Activated CD4-positive, alpha-beta T cell treated with anti-CD3 and anti-CD28 coated beads for 36 hours (primary cell): ENCODE results near the gene UQCRHL. TPM values are rescaled to one million over a fixed set of nuclear protein-coding genes. Genes with fewer than 3 reads are reported as not detected.

ENCODE experiments used
- ATAC-seq: fragments of 200-7000 bp; cut with Tn5 transposase; one replicate; pipeline ENCODE4 v1.10.0; 2021; ENCODE audit warnings: mild to moderate bottlenecking, moderate library complexity
- CTCF ChIA-PET: fragments of 350-600 bp; sonication (Branson Sonifier 250); formaldehyde crosslinking; loops from one replicate; lab custom pipeline; 2021; ENCODE audit warnings: antibody characterized with exemption; lab: Charles Lee
- POLR2A ChIA-PET: fragments of 350-600 bp; sonication (Branson Sonifier 250); formaldehyde crosslinking; loops from one replicate; lab custom pipeline; 2021; ENCODE audit warnings: antibody characterized with exemption, inconsistent platforms; lab: Charles Lee
- DNase-seq: peaks from one replicate; pipeline ENCODE4 v3.0.0-alpha.2; 2020
- H3K27ac Mint-ChIP-seq: one replicate; pipeline ENCODE4 v1.8.0; 2021; ENCODE audit warnings: mixed read lengths
- H3K27me3 Mint-ChIP-seq: one replicate; pipeline ENCODE4 v1.8.0; 2021; ENCODE audit warnings: mixed read lengths
- H3K36me3 Mint-ChIP-seq: one replicate; pipeline ENCODE4 v1.8.0; 2021; ENCODE audit warnings: low read depth, mixed read lengths
- H3K4me1 Mint-ChIP-seq: one replicate; pipeline ENCODE4 v1.8.0; 2021; ENCODE audit warnings: mixed read lengths
- H3K4me3 Mint-ChIP-seq: one replicate; pipeline ENCODE4 v1.8.0; 2021; ENCODE audit warnings: mild to moderate bottlenecking, moderate library complexity, mixed read lengths
- H3K9me3 Mint-ChIP-seq: one replicate; pipeline ENCODE4 v1.8.0; 2021; ENCODE audit warnings: low read depth, mixed read lengths
- intact Hi-C, 2 experiments: fragments of 100-400 bp; cut with DNase I in 1 of 2; cut with micrococcal nuclease in 1 of 2; formaldehyde crosslinking; loops; one replicate each; pipeline versions ENCODE4 v1.14.2 to v1.15.1; 2022 to 2024; cut with DNase I, micrococcal nuclease
- total RNA-seq, 2 experiments: library from RNA; stranded (reverse); gene quantifications; one replicate each; pipeline ENCODE4 v1.2.3, GENCODE V29; 2021

Gene UQCRHL
- total RNA-seq, 2 experiments from 2014 or later: 1.4 to 1.9 TPM

GRCh38 chr1:15796086-15796462 lies 11.4 kb downstream of the UQCRHL start:
- H3K36me3 Mint-ChIP-seq: no peaks in the 10 kb centered on the region
- peaks cover 11% of the 10 kb centered on the region for H3K4me1 Mint-ChIP-seq
- intact Hi-C loops: loop anchor here in 1 of 2 experiments (10.0 kb wide), 1 partner anchor 389 kb away; no protein-coding TSS in a partner anchor
- no peak overlapping the region for H3K4me3 Mint-ChIP-seq
- ATAC-seq (no peak), DNase-seq (no peak)
- H3K27me3 Mint-ChIP-seq: no peaks in the 10 kb centered on the region
- POLR2A ChIA-PET: interaction anchor here (0.6 to 0.7 kb wide), 2 partner anchors 150 to 632 kb away, joined by 3 to 8 read pairs; no protein-coding TSS in a partner anchor
- CTCF ChIA-PET: interaction anchor here (0.5 to 1.8 kb wide), 7 partner anchors 19 to 274 kb away, joined by 3 to 7 read pairs (median 4); no protein-coding TSS in a partner anchor
- H3K27ac Mint-ChIP-seq: no peak overlapping the region
- no peaks in the 10 kb centered on the region for H3K9me3 Mint-ChIP-seq

GRCh38 chr1:15788624-15789301 lies 18.7 kb downstream of the UQCRHL start:
- DNase-seq (no peak), ATAC-seq (no peak)
- Mint-ChIP-seq H3K27ac (no peak overlapping the region), H3K27me3 (peaks cover 6% of the 10 kb centered on the region), H3K9me3 (no peaks in the 10 kb centered on the region), H3K36me3 (no peaks in the 10 kb centered on the region), H3K4me3 (no peak overlapping the region), H3K4me1 (peaks cover 1% of the 10 kb centered on the region)
- POLR2A ChIA-PET: no interaction called here
- intact Hi-C loops: no loop called here
- CTCF ChIA-PET: interaction anchor here (0.6 to 0.7 kb wide), 2 partner anchors 150 to 605 kb away, joined by 3 to 5 read pairs; no protein-coding TSS in a partner anchor

- Mint-ChIP-seq H3K27me3 (peaks cover 6% of the 10 kb centered on the region), H3K4me3 (no peak overlapping the region), H3K27ac (no peak overlapping the region), H3K9me3 (no peaks in the 10 kb centered on the region), H3K4me1 (no peaks in the 10 kb centered on the region), H3K36me3 (no peaks in the 10 kb centered on the region)
- POLR2A ChIA-PET: no interaction called here
- ATAC-seq (no peak), DNase-seq (no peak)
- CTCF ChIA-PET: no interaction called here
- intact Hi-C loops: no loop called here
Measured at GRCh38 chr1:15786581-15786980, 20.9 kb downstream of the UQCRHL start.

- DNase-seq (no peak), ATAC-seq (no peak)
- H3K27me3 Mint-ChIP-seq: peaks cover 4% of the 10 kb centered on the region
- H3K36me3 Mint-ChIP-seq: no peaks in the 10 kb centered on the region
- no peak overlapping the region for H3K4me3 Mint-ChIP-seq
- no peaks in the 10 kb centered on the region for H3K9me3 Mint-ChIP-seq
- intact Hi-C loops: no loop called here
- ChIA-PET CTCF (no interaction called here), POLR2A (no interaction called here)
- H3K27ac Mint-ChIP-seq: no peak overlapping the region
- H3K4me1 Mint-ChIP-seq: no peaks in the 10 kb centered on the region
Measured at GRCh38 chr1:15785683-15786082, 21.8 kb downstream of the UQCRHL start.

- Mint-ChIP-seq H3K9me3 (no peaks in the 10 kb centered on the region), H3K4me3 (no peak overlapping the region), H3K36me3 (no peaks in the 10 kb centered on the region), H3K27me3 (no peaks in the 10 kb centered on the region), H3K27ac (no peak overlapping the region), H3K4me1 (no peaks in the 10 kb centered on the region)
- CTCF ChIA-PET: interaction anchor here (0.9 kb wide), 1 partner anchor 12 kb away, joined by 3 read pairs; no protein-coding TSS in a partner anchor
- intact Hi-C loops: no loop called here
- POLR2A ChIA-PET: interaction anchor here (0.7 kb wide), 1 partner anchor 198 kb away, joined by 8 read pairs; no protein-coding TSS in a partner anchor
- ATAC-seq (no peak), DNase-seq (no peak)
Measured at GRCh38 chr1:15777909-15778707, 29.3 kb downstream of the UQCRHL start.

- Mint-ChIP-seq H3K9me3 (no peaks in the 10 kb centered on the region), H3K4me3 (no peak overlapping the region), H3K4me1 (no peaks in the 10 kb centered on the region), H3K27me3 (peaks cover 5% of the 10 kb centered on the region), H3K36me3 (no peaks in the 10 kb centered on the region), H3K27ac (no peak overlapping the region)
- CTCF ChIA-PET: interaction anchor here (0.5 to 1.2 kb wide), 5 partner anchors 15 to 1031 kb away, joined by 3 to 5 read pairs (median 3); no protein-coding TSS in a partner anchor
- no peak for ATAC-seq
- intact Hi-C loops: no loop called here
- no peak for DNase-seq
- POLR2A ChIA-PET: no interaction called here
Measured at GRCh38 chr1:15775706-15776105, 31.7 kb downstream of the UQCRHL start.

GRCh38 chr1:15771836-15772515 lies 35.5 kb downstream of the UQCRHL start:
- ChIA-PET POLR2A (no interaction called here), CTCF (interaction anchor here (0.6 to 1.0 kb wide), 4 partner anchors 14 to 449 kb away, joined by 3 to 6 read pairs (median 3); no protein-coding TSS in a partner anchor)
- Mint-ChIP-seq H3K4me3 (no peak overlapping the region), H3K4me1 (no peaks in the 10 kb centered on the region), H3K9me3 (no peaks in the 10 kb centered on the region), H3K27me3 (peaks cover 5% of the 10 kb centered on the region), H3K27ac (no peak overlapping the region), H3K36me3 (no peaks in the 10 kb centered on the region)
- intact Hi-C loops: no loop called here
- ATAC-seq (no peak), DNase-seq (no peak)

GRCh38 chr1:15770313-15770962 lies 37.0 kb downstream of the UQCRHL start:
- Mint-ChIP-seq H3K27me3 (peaks cover 5% of the 10 kb centered on the region), H3K9me3 (no peaks in the 10 kb centered on the region), H3K27ac (no peak overlapping the region), H3K36me3 (no peaks in the 10 kb centered on the region), H3K4me1 (no peaks in the 10 kb centered on the region), H3K4me3 (no peak overlapping the region)
- CTCF ChIA-PET: no interaction called here
- ATAC-seq: no peak
- no peak for DNase-seq
- intact Hi-C loops: no loop called here
- POLR2A ChIA-PET: interaction anchor here (0.8 kb wide), 1 partner anchor 205 kb away, joined by 8 read pairs; the partner anchor contains the start of gene ZBTB17

- Mint-ChIP-seq H3K27ac (no peak overlapping the region), H3K27me3 (peaks cover 5% of the 10 kb centered on the region), H3K9me3 (no peaks in the 10 kb centered on the region), H3K4me1 (no peaks in the 10 kb centered on the region), H3K4me3 (no peak overlapping the region), H3K36me3 (no peaks in the 10 kb centered on the region)
- ATAC-seq: no peak
- ChIA-PET CTCF (no interaction called here), POLR2A (no interaction called here)
- no peak for DNase-seq
- intact Hi-C loops: no loop called here
Measured at GRCh38 chr1:15768388-15768787, 39.1 kb downstream of the UQCRHL start.

GRCh38 chr1:15767941-15768340 lies 39.5 kb downstream of the UQCRHL start:
- ChIA-PET CTCF (no interaction called here), POLR2A (no interaction called here)
- ATAC-seq (no peak), DNase-seq (no peak)
- intact Hi-C loops: no loop called here
- Mint-ChIP-seq H3K27me3 (peaks cover 5% of the 10 kb centered on the region), H3K9me3 (no peaks in the 10 kb centered on the region), H3K36me3 (no peaks in the 10 kb centered on the region), H3K27ac (no peak overlapping the region), H3K4me1 (no peaks in the 10 kb centered on the region), H3K4me3 (no peak overlapping the region)
